Thymus (tissue), 11 donors: ENCODE data around the gene SLF1. TPM values are rescaled to one million over a fixed set of nuclear protein-coding genes. Genes with fewer than 3 reads are reported as not detected.
A peak's percentile ranks its signal among the peaks of the same experiment; 100 is the strongest.

Source experiments
- DNase-seq, 9 donors: peaks; one replicate each; pipeline ENCODE4 v3.0.0-alpha.2; 2013; ENCODE audit warnings: low spot score in 9 of 9, low read depth in 6 of 9, missing footprints in 1 of 9
- H3K27ac ChIP-seq, 2 donors: one replicate each; pipeline ENCODE4 v1.5.1; 2013; ENCODE audit warnings: control low read depth in 1 of 2, low read depth in 1 of 2, low read length in 1 of 2, mild to moderate bottlenecking in 1 of 2, moderate library complexity in 1 of 2
- H3K27me3 ChIP-seq, 2 donors: one replicate each; pipeline ENCODE4 v1.5.1; 2013; ENCODE audit warnings: low read length in 1 of 2; ENCODE audit not compliant: control insufficient read depth in 2 of 2, insufficient read depth in 1 of 2
- H3K36me3 ChIP-seq, 2 donors: one replicate each; pipeline ENCODE4 v1.5.1; 2013; ENCODE audit warnings: low read length in 1 of 2, mild to moderate bottlenecking in 1 of 2, moderate library complexity in 1 of 2; ENCODE audit not compliant: control insufficient read depth in 2 of 2, insufficient read depth in 2 of 2
- H3K4me1 ChIP-seq, 2 donors: one replicate each; pipeline ENCODE4 v1.5.1; 2013; ENCODE audit warnings: low read length in 2 of 2; ENCODE audit not compliant: control insufficient read depth in 2 of 2, insufficient read depth in 2 of 2
- H3K4me3 ChIP-seq, 2 donors: one replicate each; pipeline ENCODE4 v1.5.1; 2013; ENCODE audit warnings: low read length in 2 of 2, control low read depth in 1 of 2, mild to moderate bottlenecking in 1 of 2
- H3K9me3 ChIP-seq, 2 donors: one replicate each; pipeline ENCODE4 v1.5.1; 2013; ENCODE audit warnings: low read length in 1 of 2, mild to moderate bottlenecking in 1 of 2; ENCODE audit not compliant: control insufficient read depth in 2 of 2, insufficient read depth in 1 of 2
- WGBS: extraction: QIAGEN DNeasy Blood & Tissue Kit; methylation state at CpG from one replicate; pipeline ENCODE4 v1.1.7; 2013; 5-methylcytosine and 5-hydroxymethylcytosine counted together
- polyA plus RNA-seq: library from polyadenylated mRNA; stranded (reverse); fragments of 200-250 nt; gene quantifications from one replicate; pipeline ENCODE4 v1.2.3, GENCODE V29; 2013
- total RNA-seq: library from RNA; stranded (reverse); fragments of 120-200 nt; gene quantifications from one replicate; pipeline ENCODE4 v1.2.4, GENCODE V29; 2013
- donor health status: healthy.

SLF1 gene
- total and polyA plus RNA-seq, 2 donors, result 10.2 to 15.3 TPM

DNA sequence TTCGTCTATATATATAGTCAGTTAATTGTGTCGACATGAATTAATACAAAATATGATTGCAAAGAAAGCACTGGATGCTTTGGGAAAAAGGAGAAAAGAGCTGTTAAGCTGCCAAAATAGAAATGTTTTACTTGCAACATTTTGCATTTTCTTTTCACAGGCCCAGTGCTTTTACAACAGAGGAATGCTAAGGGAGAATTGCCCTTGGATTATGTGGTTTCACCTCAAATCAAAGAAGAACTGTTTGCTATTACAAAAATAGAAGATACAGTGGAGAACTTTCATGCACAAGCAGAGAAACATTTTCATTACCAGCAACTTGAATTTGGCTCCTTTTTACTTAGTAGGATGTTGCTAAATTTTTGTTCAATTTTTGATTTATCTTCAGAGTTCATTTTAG, 76.2 kb downstream of the SLF1 start:
- peaks cover 0 to 30% of the 10 kb centered on the region in 2 donors for H3K36me3 ChIP-seq
- H3K27me3 ChIP-seq, result no peaks in the 10 kb centered on the region
- DNase-seq, result no peak
- no peak overlapping the region for H3K4me3 ChIP-seq
- WGBS, result 97% methylated on average over 2 of the region's 2 CpGs
- H3K9me3 ChIP-seq, result no peaks in the 10 kb centered on the region
- H3K4me1 ChIP-seq, result no peaks in the 10 kb centered on the region
- H3K27ac ChIP-seq, result no peak overlapping the region

DNA sequence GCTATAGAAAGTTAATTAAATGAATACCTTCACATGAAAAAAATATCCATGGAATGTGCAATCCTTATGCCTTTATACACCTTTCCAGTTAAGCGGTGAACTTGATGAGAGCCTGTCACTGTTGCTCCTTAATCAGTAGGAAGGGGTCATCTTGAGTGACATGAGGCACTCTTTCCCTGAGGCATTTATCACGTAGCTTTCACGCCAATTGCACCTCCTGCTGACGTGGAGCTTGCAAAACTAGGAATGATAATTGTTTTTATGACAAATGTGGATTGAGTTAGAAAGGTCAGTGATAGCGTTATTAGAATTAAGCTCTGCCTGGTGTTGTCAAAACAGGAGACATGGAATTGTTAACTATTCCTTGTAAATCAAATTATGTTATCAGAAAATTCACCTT, 79.7 kb downstream of the SLF1 start:
- H3K36me3 ChIP-seq, result peaks cover 0 to 19% of the 10 kb centered on the region in 2 donors
- H3K4me3 ChIP-seq, result no peak overlapping the region
- no peak for DNase-seq
- H3K27ac ChIP-seq, result no peak overlapping the region
- no peaks in the 10 kb centered on the region for H3K4me1 ChIP-seq
- no peaks in the 10 kb centered on the region for H3K27me3 ChIP-seq
- H3K9me3 ChIP-seq, result no peaks in the 10 kb centered on the region
- WGBS, result 98% methylated on average over 5 of the region's 5 CpGs

GRCh38 chr5:94699562-94699961, 81.1 kb downstream of the SLF1 start:
- H3K4me1 ChIP-seq, result no peaks in the 10 kb centered on the region
- H3K36me3 ChIP-seq, result peaks cover 0 to 17% of the 10 kb centered on the region in 2 donors
- no peaks in the 10 kb centered on the region for H3K27me3 ChIP-seq
- WGBS, result 97% methylated on average over 2 of the region's 2 CpGs
- DNase-seq, result no peak
- no peaks in the 10 kb centered on the region for H3K9me3 ChIP-seq
- H3K27ac ChIP-seq, result no peak overlapping the region
- no peak overlapping the region for H3K4me3 ChIP-seq

DNA sequence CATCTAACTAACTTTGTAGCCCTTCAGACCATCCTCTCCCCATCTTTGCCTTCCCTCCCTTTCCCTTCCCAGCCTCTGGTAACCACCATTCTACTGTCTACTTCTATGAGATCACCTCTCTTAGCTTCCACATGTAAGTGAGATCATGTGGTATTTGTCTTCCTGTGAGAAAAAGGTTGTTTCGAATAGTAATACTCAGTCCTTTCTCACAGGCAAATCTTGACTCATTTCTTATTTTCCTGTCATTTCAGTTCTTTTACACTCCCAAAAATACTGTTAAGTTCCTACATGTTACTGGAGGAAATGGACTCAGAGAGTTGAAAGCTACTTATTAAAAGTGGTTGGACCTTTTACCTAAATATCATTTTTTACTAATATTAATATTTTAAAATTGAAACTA, 82.1 kb downstream of the SLF1 start:
- no peak for DNase-seq
- Histone ChIP-seq H3K27ac (no peak overlapping the region), H3K36me3 (peaks cover 0 to 10% of the 10 kb centered on the region in 2 donors), H3K4me1 (no peaks in the 10 kb centered on the region), H3K27me3 (no peaks in the 10 kb centered on the region), H3K4me3 (no peak overlapping the region), H3K9me3 (no peaks in the 10 kb centered on the region)
- WGBS, result 97% methylated on average over 1 of the region's 1 CpG

- peak in 2 of 9 donors; percentile 13 to 43 for DNase-seq
- Histone ChIP-seq H3K4me3 (no peak overlapping the region), H3K27ac (peak overlapping the region in 1 of 2 donors; percentile 21), H3K4me1 (peaks cover 2 to 5% of the 10 kb centered on the region in 2 donors), H3K27me3 (no peaks in the 10 kb centered on the region), H3K36me3 (peaks cover 0 to 14% of the 10 kb centered on the region in 2 donors), H3K9me3 (no peaks in the 10 kb centered on the region)
- 97% methylated on average over 1 of the region's 1 CpG for WGBS
Measured at GRCh38 chr5:94702729-94703128, 84.3 kb downstream of the SLF1 start.

- Histone ChIP-seq H3K4me1 (peaks cover 2 to 5% of the 10 kb centered on the region in 2 donors), H3K4me3 (no peak overlapping the region), H3K36me3 (peaks cover 0 to 32% of the 10 kb centered on the region in 2 donors), H3K27me3 (no peaks in the 10 kb centered on the region), H3K9me3 (no peaks in the 10 kb centered on the region), H3K27ac (no peak overlapping the region)
- WGBS, result 90% methylated on average over 1 of the region's 1 CpG
- DNase-seq, result no peak
Measured at GRCh38 chr5:94705427-94705826, 87.0 kb downstream of the SLF1 start.

- no peaks in the 10 kb centered on the region for H3K27me3 ChIP-seq
- peaks cover 2 to 5% of the 10 kb centered on the region in 2 donors for H3K4me1 ChIP-seq
- peak in 1 of 9 donors; percentile 30 for DNase-seq
- no peak overlapping the region for H3K4me3 ChIP-seq
- peaks cover 0 to 43% of the 10 kb centered on the region in 2 donors for H3K36me3 ChIP-seq
- H3K9me3 ChIP-seq, result no peaks in the 10 kb centered on the region
- 18% methylated on average over 2 of the region's 2 CpGs for WGBS
- peak overlapping the region in 1 of 2 donors; percentile 2 for H3K27ac ChIP-seq
Measured at GRCh38 chr5:94707359-94707758, 88.9 kb downstream of the SLF1 start.

DNA sequence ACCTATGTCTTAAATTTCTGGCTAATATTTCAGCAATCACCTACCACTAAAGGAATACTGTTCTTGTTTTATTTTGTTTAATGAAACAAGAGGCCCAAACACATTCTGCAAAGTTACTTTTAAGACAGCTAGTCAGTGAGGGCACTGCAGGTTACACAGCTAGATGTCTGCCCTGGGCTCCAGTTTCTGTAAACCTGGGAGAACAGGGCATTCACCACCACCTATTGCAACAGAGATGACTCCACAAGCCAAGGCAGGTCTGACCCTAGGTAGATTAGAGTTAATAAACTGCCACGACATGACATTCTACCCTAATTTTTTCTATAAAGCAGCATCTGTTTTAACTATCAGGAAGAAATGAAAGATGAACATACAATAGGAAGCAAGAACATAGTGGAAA, 90.8 kb downstream of the SLF1 start:
- WGBS, result 95% methylated on average over 1 of the region's 1 CpG
- DNase-seq, result no peak
- H3K27ac ChIP-seq, result no peak overlapping the region
- H3K4me3 ChIP-seq, result no peak overlapping the region
- H3K9me3 ChIP-seq, result no peaks in the 10 kb centered on the region
- peaks cover 0 to 53% of the 10 kb centered on the region in 2 donors for H3K36me3 ChIP-seq
- peaks cover 2 to 5% of the 10 kb centered on the region in 2 donors for H3K4me1 ChIP-seq
- H3K27me3 ChIP-seq, result no peaks in the 10 kb centered on the region

DNA sequence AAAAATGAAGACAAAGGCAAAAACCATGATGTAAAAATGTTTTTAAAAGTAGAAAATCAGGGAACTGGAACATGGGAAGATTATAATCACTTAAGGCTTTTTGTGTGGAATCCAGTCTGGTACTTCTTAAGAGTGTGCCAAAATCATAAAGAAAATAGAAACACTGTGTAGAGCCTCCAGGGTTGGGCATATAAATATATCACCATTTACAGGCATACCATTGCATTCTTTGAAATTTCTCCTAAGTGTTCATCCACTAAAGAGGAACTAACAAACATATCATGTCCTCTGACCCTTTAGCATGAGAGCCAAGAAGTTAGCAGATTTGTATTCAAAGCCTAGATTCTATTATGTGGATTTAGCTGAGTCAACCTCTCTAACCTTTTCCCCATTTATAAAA, 93.3 kb downstream of the SLF1 start:
- no peaks in the 10 kb centered on the region for H3K27me3 ChIP-seq
- peaks cover 0 to 57% of the 10 kb centered on the region in 2 donors for H3K36me3 ChIP-seq
- peaks cover 2 to 5% of the 10 kb centered on the region in 2 donors for H3K4me1 ChIP-seq
- no peak overlapping the region for H3K4me3 ChIP-seq
- H3K9me3 ChIP-seq, result no peaks in the 10 kb centered on the region
- no peak overlapping the region for H3K27ac ChIP-seq
- no peak for DNase-seq

DNA sequence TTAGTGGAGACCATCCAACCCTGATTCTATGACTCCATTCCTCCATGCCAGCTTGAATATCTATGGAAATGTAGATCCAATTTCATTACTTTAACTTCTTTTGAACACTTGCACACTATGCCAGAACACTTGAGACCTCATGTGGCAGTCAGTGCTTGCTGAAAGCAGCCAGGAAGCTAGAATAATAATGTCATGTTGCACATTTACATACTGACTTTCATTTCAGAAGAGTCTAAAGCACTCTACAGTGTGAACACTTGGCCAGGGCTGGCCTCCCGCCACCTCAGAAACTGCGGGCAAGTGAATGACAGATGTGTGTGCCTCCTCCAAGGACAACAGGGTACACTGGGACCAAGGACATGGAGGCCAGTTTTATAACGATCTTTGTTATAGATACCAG, 97.3 kb downstream of the SLF1 start:
- no peaks in the 10 kb centered on the region for H3K27me3 ChIP-seq
- DNase-seq, result no peak
- no peak overlapping the region for H3K4me3 ChIP-seq
- no peak overlapping the region for H3K27ac ChIP-seq
- no peaks in the 10 kb centered on the region for H3K9me3 ChIP-seq
- peaks cover 0 to 27% of the 10 kb centered on the region in 2 donors for H3K36me3 ChIP-seq
- no peaks in the 10 kb centered on the region for H3K4me1 ChIP-seq
- 98% methylated on average over 3 of the region's 3 CpGs for WGBS
